ENCODE data around the gene TMEM97. TPM values are rescaled to one million over a fixed set of nuclear protein-coding genes. Genes with fewer than 3 reads are reported as not detected.

TMEM97 gene
- total and polyA plus RNA-seq, 9 of the 15 experiments (the other 6 are each of a cell fraction or from before 2014, with no cell fraction given): 34.6 to 121 (median 76.0) TPM

GRCh38 chr17:28357061-28357900, 38.3 kb downstream of the TMEM97 start, which contains the start of gene POLDIP2 (continued):
- TF ChIP-seq RERE (CRISPR knock-in tag; IDR thresholded peaks at IDR 0.05; ENCODE audit: borderline replicate concordance): no peak
- no peak for TF ChIP-seq DPF2 (IDR thresholded peaks at IDR 0.05)
- no peak for TF ChIP-seq HNRNPLL (IDR thresholded peaks at IDR 0.05; ENCODE audit: low read depth, low read length, poor library complexity, severe bottlenecking)
- TF ChIP-seq KLF6 (CRISPR knock-in tag; IDR thresholded peaks at IDR 0.05; ENCODE audit: borderline replicate concordance): no peak
- TF ChIP-seq IRF2 (CRISPR knock-in tag; IDR thresholded peaks at IDR 0.05): no peak
- TF ChIP-seq ZZZ3 (IDR thresholded peaks at IDR 0.05): no peak
- no peak for TF ChIP-seq IFI16 (CRISPR knock-in tag; IDR thresholded peaks at IDR 0.05)
- no peak for TF ChIP-seq ZSCAN29 (IDR thresholded peaks at IDR 0.05)
- 0 out of 2 replicates have a peak, but pooled peaks have one; percentile 73 for TF ChIP-seq BRD4 (IDR thresholded peaks at IDR 0.05)
- no peak for TF ChIP-seq ZNF146 (CRISPR knock-in tag; IDR thresholded peaks at IDR 0.05; ENCODE audit: unreplicated experiment)
- TF ChIP-seq RNF2 (IDR thresholded peaks at IDR 0.05): peak; percentile 72
- TF ChIP-seq POLR2H (tag; IDR thresholded peaks at IDR 0.05; ENCODE audit: low read depth): peak; percentile 88
- peak; percentile 96 for TF ChIP-seq ELF2 (CRISPR knock-in tag; IDR thresholded peaks at IDR 0.05)
- TF ChIP-seq C11orf30 (IDR thresholded peaks at IDR 0.05; ENCODE audit: low read depth): peak; percentile 100
- TF ChIP-seq LCOR (CRISPR knock-in tag; IDR thresholded peaks at IDR 0.05): 0 out of 2 replicates have a peak, but pooled peaks have one; percentile 26
- no peak for TF ChIP-seq EGR1 (conservative IDR thresholded peaks at IDR 0.05)
- TF ChIP-seq TAF9B (IDR thresholded peaks at IDR 0.05; ENCODE audit: partially characterized antibody): peak; percentile 87
- no peak for TF ChIP-seq WHSC1 (IDR thresholded peaks at IDR 0.05; ENCODE audit: low read length)
- peak; percentile 91 to 97 (median 94); a peak in 5 of 6 replicates for TF ChIP-seq ZBTB11 (CRISPR knock-in tag; IDR thresholded peaks at IDR 0.05)
- no peak for TF ChIP-seq MEF2A (IDR thresholded peaks at IDR 0.05; ENCODE audit: control insufficient read depth, low read depth, low read length)

All from K562 (cell line).